Ovary (tissue), 3 donors: ENCODE results near the gene CSF3R.

Experiments
- CTCF ChIP-seq, 3 donors: fragments of 450-650 bp in 2 of 3; fragments of 200-600 bp in 1 of 3; IDR thresholded peaks; one replicate each; pipeline versions ENCODE4 v1.5.1 to v1.8.0; 2016 to 2022; ENCODE audit warnings: antibody characterized with exemption in 3 of 3, mild to moderate bottlenecking in 1 of 3
- EP300 ChIP-seq: sonication (generic); formaldehyde crosslinking; IDR thresholded peaks from one replicate; pipeline ENCODE4 v1.6.1; 2017; ENCODE audit warnings: antibody characterized with exemption
- donor health status: DM: no; HTN: no; CAD: no.

DNA sequence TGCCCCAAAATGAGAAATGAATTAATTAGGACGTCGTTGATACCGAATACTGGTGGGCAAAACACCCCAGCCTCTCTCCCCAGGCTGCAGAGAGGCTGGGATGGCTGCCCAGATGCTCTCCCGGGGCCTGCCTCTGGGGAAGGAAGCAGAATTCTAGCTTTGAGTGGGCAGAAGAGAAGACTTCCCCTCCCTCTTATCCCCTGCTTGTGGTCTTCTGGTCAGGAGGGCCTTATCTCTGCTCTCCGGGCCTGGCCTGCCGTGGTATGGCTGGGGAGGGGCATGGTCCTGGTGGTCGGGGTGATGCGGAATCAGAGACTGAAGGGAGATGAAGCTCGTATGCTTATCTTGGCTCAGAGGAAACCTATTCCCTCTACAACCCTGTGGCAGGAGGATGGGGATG is 9.8 kb upstream of the CSF3R start:
- no peak for TF ChIP-seq CTCF (IDR thresholded peaks at IDR 0.05)
- no peak for TF ChIP-seq EP300
